Mucosa of descending colon (tissue), 3 donors: ENCODE measurements around the gene EHD1. TPM values are rescaled to one million over a fixed set of nuclear protein-coding genes. Genes with fewer than 3 reads are reported as not detected.

Experiments used
- ATAC-seq: fragments of 200-7000 bp; cut with Tn5 transposase; one replicate; pipeline ENCODE4 v1.9.1; 2020; ENCODE audit warnings: mild to moderate bottlenecking, moderate library complexity
- DNase-seq, 3 donors: peaks; one replicate each; pipeline ENCODE4 v3.0.0-alpha.2; 2020
- H3K36me3 ChIP-seq: fragments of 200-600 bp; one replicate; pipeline ENCODE4 v1.8.0; 2021; ENCODE audit warnings: low read depth, mild to moderate bottlenecking
- H3K4me1 ChIP-seq: fragments of 200-600 bp; one replicate; pipeline ENCODE4 v1.8.0; 2021; ENCODE audit warnings: low read depth, mild to moderate bottlenecking
- H3K4me3 ChIP-seq: fragments of 200-600 bp; one replicate; pipeline ENCODE4 v1.8.0; 2021; ENCODE audit warnings: mild to moderate bottlenecking
- H3K9me3 ChIP-seq: fragments of 200-600 bp; one replicate; pipeline ENCODE4 v1.8.0; 2021; ENCODE audit warnings: mild to moderate bottlenecking
- CTCF ChIP-seq: fragments of 200-600 bp; IDR thresholded peaks from one replicate; pipeline ENCODE4 v1.8.0; 2022; ENCODE audit warnings: antibody characterized with exemption, mild to moderate bottlenecking
- intact Hi-C, 2 donors: fragments of 100-400 bp; cut with DNase I in 1 of 2; cut with micrococcal nuclease in 1 of 2; formaldehyde crosslinking; loops; one replicate each; pipeline versions ENCODE4 v1.11.0 to v1.11.1; 2022; cut with DNase I, micrococcal nuclease
- total RNA-seq, 3 donors: library from RNA; stranded (reverse); fragmentation: NEBNext Ultra II Directional in 2 of 3; extraction: Animal tissue kit (Norgen Biotek cat#: 25700) in 2 of 3; gene quantifications; one replicate each; pipeline versions ENCODE4 v1.2.1 to v1.2.4, GENCODE V29; 2021 to 2023
- donor health status: DM: no; HTN: no; CAD: no; lungs with moderate emphysema.
- donor health status: DM: no; HTN: no; CAD: no.
- donor health status: DM: no; HTN: yes; CAD: no.

The EHD1 gene
- total RNA-seq, 3 donors from 2014 or later = 58.3 to 85.9 (median 81.5) TPM

- Histone ChIP-seq H3K4me3 (peak within 1 kb of the TSS; percentile 38), H3K9me3 (no peaks in the 10 kb centered on the region), H3K4me1 (peaks cover 31% of the 10 kb centered on the region), H3K36me3 (no peaks in the 10 kb centered on the region)
- intact Hi-C loops = loop anchor here (5.0 kb wide), 1 partner anchor 48 kb away; no protein-coding TSS in a partner anchor
- DNase-seq = peak; percentile 90 to 92 (median 92)
- peak; percentile 77 for ATAC-seq
- peak; percentile 69 for TF ChIP-seq CTCF
These were observed 33.9 kb downstream of the EHD1 start, which contains the start of gene CDC42BPG for GRCh38 chr11:64844330-64845128. Gene CDC42BPG (minus strand): TSS chr11:64844653. CDS start chr11:64844569, 84 bp downstream.

- Histone ChIP-seq H3K4me3 (peak overlapping the region; percentile 38), H3K9me3 (no peaks in the 10 kb centered on the region), H3K4me1 (peaks cover 25% of the 10 kb centered on the region), H3K36me3 (no peaks in the 10 kb centered on the region)
- no peak for TF ChIP-seq CTCF
- intact Hi-C loops = no loop called here
- peak; percentile 1 for ATAC-seq
- peak in 1 of 3 donors; percentile 39 for DNase-seq
These were observed 34.6 kb downstream of the EHD1 start for GRCh38 chr11:64843686-64844329.

- Histone ChIP-seq H3K4me1 (peaks cover 17% of the 10 kb centered on the region), H3K9me3 (no peaks in the 10 kb centered on the region), H3K4me3 (peak overlapping the region; percentile 9), H3K36me3 (peaks cover 2% of the 10 kb centered on the region)
- DNase-seq = peak; percentile 85 to 91 (median 88)
- peak; percentile 60 for ATAC-seq
- TF ChIP-seq CTCF = no peak
- intact Hi-C loops = no loop called here
These were observed 35.4 kb downstream of the EHD1 start for GRCh38 chr11:64842851-64843685.

GRCh38 chr11:64842366-64842759 is 36.1 kb downstream of the EHD1 start:
- TF ChIP-seq CTCF = no peak
- DNase-seq (peak in 1 of 3 donors; percentile 48), ATAC-seq (no peak)
- peaks cover 10% of the 10 kb centered on the region for H3K4me1 ChIP-seq
- H3K4me3 ChIP-seq = no peak overlapping the region
- intact Hi-C loops = no loop called here
- peaks cover 2% of the 10 kb centered on the region for H3K36me3 ChIP-seq
- no peaks in the 10 kb centered on the region for H3K9me3 ChIP-seq

GRCh38 chr11:64841592-64842365 is 36.6 kb downstream of the EHD1 start:
- intact Hi-C loops = no loop called here
- no peak for TF ChIP-seq CTCF

More at GRCh38 chr11:64841592-64842365, 36.6 kb downstream of the EHD1 start:
- DNase-seq = peak in 1 of 3 donors; percentile 48
- peaks cover 2% of the 10 kb centered on the region for H3K36me3 ChIP-seq
- H3K4me3 ChIP-seq = no peak overlapping the region
- H3K9me3 ChIP-seq = no peaks in the 10 kb centered on the region
- ATAC-seq = no peak
- H3K4me1 ChIP-seq = peaks cover 7% of the 10 kb centered on the region
